H1 (cell line): ENCODE data around the gene CCNL2. TPM values are rescaled to one million over a fixed set of nuclear protein-coding genes. Genes with fewer than 3 reads are reported as not detected.
A peak's percentile ranks its signal among the peaks of the same experiment; 100 is the strongest.

ENCODE experiments used
- CTCF ChIA-PET: fragments of 300-600 bp; sonication (Branson Sonifier 250); formaldehyde crosslinking; loops from one replicate; lab custom pipeline; 2021; ENCODE audit not compliant: partially characterized antibody; lab: Charles Lee
- POLR2A ChIA-PET: fragments of 300-600 bp; sonication (Branson Sonifier 250); formaldehyde crosslinking; loops from one replicate; lab custom pipeline; 2021; ENCODE audit warnings: inconsistent platforms; ENCODE audit not compliant: partially characterized antibody; lab: Charles Lee
- DNase-seq, 2 experiments: peaks; one replicate each; pipeline versions ENCODE4 v3.0.0 to v3.0.0-alpha.2; 2010 to 2022; ENCODE audit warnings: low spot score in 2 of 2, low read depth in 1 of 2, mixed read lengths in 1 of 2
- FAIRE-seq: peaks from 2 replicates; lab custom pipeline; 2011; peaks lifted over from hg19 to GRCh38; lab: Jason Lieb, UNC
- H2AFZ ChIP-seq: 2 replicates; pipeline ENCODE4 v1.8.1; 2012; ENCODE audit warnings: low read length, inconsistent platforms
- H2AK5ac ChIP-seq: 2 replicates; pipeline ENCODE4 v1.6.1; 2013; ENCODE audit warnings: low read depth, low read length
- H2BK120ac ChIP-seq: replicated peaks from 2 replicates; pipeline ENCODE3; 2013; ENCODE audit warnings: low read depth, low read length, inconsistent platforms
- H2BK12ac ChIP-seq: 2 replicates; pipeline ENCODE4 v1.6.1; 2013; ENCODE audit warnings: low read depth, low read length
- H2BK15ac ChIP-seq: 2 replicates; pipeline ENCODE4 v1.6.1; 2013; ENCODE audit warnings: low read length
- H2BK20ac ChIP-seq: 2 replicates; pipeline ENCODE4 v1.6.1; 2013; ENCODE audit warnings: low read length
- H2BK5ac ChIP-seq: 2 replicates; pipeline ENCODE4 v1.6.1; 2013; ENCODE audit warnings: low read depth, low read length
- H3K14ac ChIP-seq: 2 replicates; pipeline ENCODE4 v1.6.1; 2013; ENCODE audit warnings: inconsistent platforms; ENCODE audit not compliant: insufficient read length
- H3K18ac ChIP-seq: 2 replicates; pipeline ENCODE4 v1.6.1; 2013; ENCODE audit warnings: low read length; ENCODE audit errors: extremely low read depth
- H3K23ac ChIP-seq: 2 replicates; pipeline ENCODE4 v1.6.1; 2013; ENCODE audit warnings: inconsistent platforms; ENCODE audit not compliant: insufficient read length
- H3K23me2 ChIP-seq: 2 replicates; pipeline ENCODE4 v1.6.1; 2013; ENCODE audit warnings: low read depth, low read length
- H3K27ac ChIP-seq: 2 replicates; pipeline ENCODE4 v1.6.1; 2011; ENCODE audit warnings: low read depth, low read length, inconsistent platforms
- H3K27me3 ChIP-seq, 4 experiments: replicated peaks in 1 of 4; 1 replicate in 1 of 4; 2 replicates in 3 of 4; pipeline versions ENCODE4 v1.6.1 to v1.8.1; 2011 to 2013; ENCODE audit warnings: low read length in 3 of 4, mild to moderate bottlenecking in 3 of 4, inconsistent platforms in 2 of 4, mixed read lengths in 2 of 4, moderate library complexity in 1 of 4; ENCODE audit not compliant: control insufficient read depth in 3 of 4, insufficient read depth in 3 of 4; ENCODE audit errors: extremely low read depth in 1 of 4
- H3K36me3 ChIP-seq, 4 experiments: 2 replicates each; pipeline versions ENCODE4 v1.6.1 to v1.8.1; 2011 to 2013; ENCODE audit warnings: mild to moderate bottlenecking in 4 of 4, low read length in 3 of 4, moderate library complexity in 2 of 4, control low read depth in 1 of 4, inconsistent platforms in 1 of 4; ENCODE audit not compliant: insufficient read depth in 4 of 4, control insufficient read depth in 2 of 4
- H3K4ac ChIP-seq: replicated peaks from 2 replicates; pipeline ENCODE3; 2013; ENCODE audit warnings: low read length, low read depth, mixed read lengths, inconsistent platforms; ENCODE audit not compliant: insufficient read length
- H3K4me1 ChIP-seq, 4 experiments: replicated peaks in 1 of 4; 1 replicate in 1 of 4; 2 replicates in 3 of 4; pipeline versions ENCODE4 v1.6.1 to v1.8.1; 2011 to 2013; ENCODE audit warnings: low read length in 3 of 4, inconsistent platforms in 2 of 4, mixed read lengths in 1 of 4; ENCODE audit not compliant: insufficient read depth in 4 of 4, control insufficient read depth in 3 of 4
- H3K4me2 ChIP-seq, 2 experiments: 2 replicates each; pipeline versions ENCODE4 v1.6.1 to v1.8.1; 2011 to 2013; ENCODE audit warnings: low read depth in 2 of 2, low read length in 2 of 2, control low read depth in 1 of 2, inconsistent platforms in 1 of 2, mild to moderate bottlenecking in 1 of 2; ENCODE audit not compliant: insufficient read depth in 1 of 2
- H3K4me3 ChIP-seq, 4 experiments: fragments of 200-600, 300-600 bp in 1 of 4; sonication (generic), shearing (Covaris generic), sonication (Bioruptor Twin) in 1 of 4; 2 replicates each; pipeline versions ENCODE4 v1.5.1 to v1.8.1; 2011 to 2016; ENCODE audit warnings: low read length in 4 of 4, low read depth in 3 of 4, control low read depth in 2 of 4, inconsistent platforms in 2 of 4, mild to moderate bottlenecking in 2 of 4, mixed read lengths in 1 of 4, moderate library complexity in 1 of 4; ENCODE audit not compliant: insufficient read depth in 2 of 4; ENCODE audit errors: extremely low read depth in 1 of 4
- H3K56ac ChIP-seq: replicated peaks from 2 replicates; pipeline ENCODE3; 2013; ENCODE audit warnings: low read depth, mild to moderate bottlenecking, mixed read lengths, low read length, inconsistent platforms; ENCODE audit not compliant: insufficient read length
- H3K79me1 ChIP-seq: 2 replicates; pipeline ENCODE4 v1.6.1; 2013; ENCODE audit warnings: low read depth, low read length, control low read depth
- H3K79me2 ChIP-seq, 2 experiments: 2 replicates each; pipeline versions ENCODE4 v1.6.1 to v1.8.1; 2012 to 2013; ENCODE audit warnings: low read length in 2 of 2, mild to moderate bottlenecking in 2 of 2, inconsistent platforms in 1 of 2; ENCODE audit not compliant: insufficient read depth in 2 of 2, control insufficient read depth in 1 of 2
- H3K9ac ChIP-seq, 4 experiments: replicated peaks in 1 of 4; 1 replicate in 1 of 4; 2 replicates in 3 of 4; pipeline versions ENCODE4 v1.6.1 to v1.8.1; 2011 to 2013; ENCODE audit warnings: low read depth in 3 of 4, low read length in 3 of 4, control low read depth in 2 of 4, mild to moderate bottlenecking in 2 of 4, moderate library complexity in 2 of 4, inconsistent platforms in 1 of 4; ENCODE audit errors: extremely low read depth in 1 of 4
- H3K9me3 ChIP-seq, 2 experiments: 2 replicates each; pipeline versions ENCODE4 v1.6.1 to v1.8.1; 2012 to 2013; ENCODE audit warnings: mild to moderate bottlenecking in 2 of 2, moderate library complexity in 2 of 2, control low read depth in 1 of 2, inconsistent platforms in 1 of 2, low read depth in 1 of 2, low read length in 1 of 2, mixed read lengths in 1 of 2; ENCODE audit not compliant: insufficient read depth in 2 of 2
- H4K20me1 ChIP-seq, 2 experiments: replicated peaks in 1 of 2; 2 replicates each; pipeline versions ENCODE3 to v1.8.1; 2011 to 2013; ENCODE audit warnings: inconsistent platforms in 2 of 2, low read length in 2 of 2, mild to moderate bottlenecking in 1 of 2; ENCODE audit not compliant: insufficient read depth in 2 of 2, control insufficient read depth in 1 of 2
- H4K5ac ChIP-seq: 2 replicates; pipeline ENCODE4 v1.6.1; 2013; ENCODE audit warnings: low read length, low read depth, mixed read lengths, inconsistent platforms; ENCODE audit not compliant: insufficient read length
- H4K8ac ChIP-seq: 2 replicates; pipeline ENCODE4 v1.8.0; 2013; ENCODE audit warnings: mild to moderate bottlenecking, moderate library complexity, low read length, inconsistent platforms; ENCODE audit not compliant: insufficient read depth; ENCODE audit errors: extremely low read depth
- H4K91ac ChIP-seq: replicated peaks from 2 replicates; pipeline ENCODE3; 2013; ENCODE audit warnings: low read length, mixed read lengths, inconsistent platforms; ENCODE audit not compliant: insufficient read length
- ASH2L ChIP-seq: fragments of 200-600, 300-600 bp; sonication (generic); IDR thresholded peaks from one replicate; pipeline ENCODE4 v1.7.1; 2017; ENCODE audit warnings: low read length
- CHD2 ChIP-seq: IDR thresholded peaks from 2 replicates; pipeline ENCODE4 v1.6.1; 2012; ENCODE audit warnings: low read length, improper control_type of control experiment
- KDM1A ChIP-seq: fragments of 200-600, 300-600 bp; sonication (generic); IDR thresholded peaks from 2 replicates; pipeline ENCODE4 v1.7.1; 2016; ENCODE audit warnings: mild to moderate bottlenecking, low read length, borderline replicate concordance
- SAP30 ChIP-seq: fragments of 300-600 bp; sonication (generic); IDR thresholded peaks from 2 replicates; pipeline ENCODE4 v1.7.1; 2012; ENCODE audit warnings: low read length, moderate library complexity, mild to moderate bottlenecking, inconsistent platforms; ENCODE audit not compliant: insufficient read depth, insufficient replicate concordance
- SUZ12 ChIP-seq: fragments of 200-600 bp; sonication (generic); IDR thresholded peaks from 2 replicates; pipeline ENCODE4 v1.6.1; 2012; ENCODE audit warnings: mild to moderate bottlenecking, inconsistent platforms, low read length, moderate library complexity, mixed read lengths
- USF2 ChIP-seq: IDR thresholded peaks from 2 replicates; pipeline ENCODE4 v1.6.1; 2011; ENCODE audit warnings: low read length, improper control_type of control experiment
- ZNF274 ChIP-seq: IDR thresholded peaks from 2 replicates; pipeline ENCODE4 v1.7.0; 2012; ENCODE audit warnings: low read length, borderline replicate concordance; ENCODE audit errors: extremely low read depth
- WGBS, 2 experiments: shearing (Covaris generic) in 1 of 2; methylation state at CpG; one replicate each; pipeline versions ENCODE4 v1.1.6 to v1.1.7; 2013 to 2015; ENCODE audit warnings: low lambda C conversion rate in 2 of 2, mixed read lengths in 2 of 2, inconsistent platforms in 1 of 2, low coverage in 1 of 2, missing lambda C conversion rate in 1 of 2; ENCODE audit not compliant: insufficient replicate concordance in 2 of 2, insufficient coverage in 1 of 2, insufficient read length in 1 of 2; ENCODE audit errors: extremely low coverage in 1 of 2, missing lambda C conversion rate in 1 of 2; 5-methylcytosine and 5-hydroxymethylcytosine counted together
- polyA plus RNA-seq, 7 experiments: library from polyadenylated mRNA; depleted of rRNA in 3 of 7; stranded (reverse) in 5 of 7; unstranded in 2 of 7; fragments of >200 nt in 5 of 7; fragments of 200-250 nt in 2 of 7; gene quantifications; 1 replicate in 5 of 7; 2 replicates in 1 of 7; 4 replicates in 1 of 7; pipeline versions ENCODE4 v1.2.1 to v1.2.3, GENCODE V29; 2011 to 2013; ENCODE audit warnings: missing spikeins in 2 of 7, mixed read lengths in 2 of 7
- total RNA-seq: library from RNA; stranded (reverse); fragmentation: NEBNext Ultra II Directional; extraction: Animal tissue kit (Norgen Biotek cat#: 25700); gene quantifications from 2 replicates; pipeline ENCODE4 v1.2.1, GENCODE V29; 2021
- TF ChIP-seq, protein P1 (sequence below): IDR thresholded peaks from 2 replicates; pipeline ENCODE4 v1.6.1; 2012; ENCODE audit warnings: inconsistent platforms

CCNL2 gene
- total and polyA plus RNA-seq, 2 of the 8 experiments (the other 6 are each of a cell fraction or from before 2014, with no cell fraction given), result 79.8 to 120 TPM

- peaks cover 0 to 20% (median 13%) of the 10 kb centered on the region in 4 experiments; a peak in 6 of 7 replicates for H3K4me1 ChIP-seq
- POLR2A ChIA-PET, result interaction anchor here (0.9 to 33.4 kb wide), 13 partner anchors 5 to 174 kb away, joined by 3 to 719 read pairs (median 5); partner anchors contain the start of genes ANKRD65, AURKAIP1, CCNL2 and MRPL20
- no peaks in the 10 kb centered on the region for H3K27me3 ChIP-seq
- H3K4ac ChIP-seq, result no peak overlapping the region
- H2BK12ac ChIP-seq, result no peak overlapping the region
- H3K14ac ChIP-seq, result no peak overlapping the region
- FAIRE-seq (no peak), DNase-seq (no peak)
- H2AFZ ChIP-seq, result no peak overlapping the region
- H3K27ac ChIP-seq, result no peak overlapping the region; the same call in 1 of the 2 replicates
- CTCF ChIA-PET, result interaction anchor here (0.5 to 3.6 kb wide), 19 partner anchors 8 to 136 kb away, joined by 3 to 32 read pairs (median 10); partner anchors contain the start of genes AURKAIP1 and DVL1
- peak overlapping the region; percentile 93 to 95 (median 94); a peak in 7 of 8 replicates for H3K4me3 ChIP-seq
- H3K23ac ChIP-seq, result no peak overlapping the region
- H3K79me2 ChIP-seq, result peaks cover 6 to 47% of the 10 kb centered on the region in 2 experiments; a peak in 3 of 4 replicates
- peaks cover 18% of the 10 kb centered on the region for H3K79me1 ChIP-seq
- no peak overlapping the region for H4K8ac ChIP-seq
- H4K20me1 ChIP-seq, result peaks cover 11 to 26% of the 10 kb centered on the region in 2 experiments
- no peak overlapping the region for H3K18ac ChIP-seq
- peak overlapping the region in 2 of 4 experiments; percentile 90 to 91; a peak in 3 of 7 replicates for H3K9ac ChIP-seq
- H4K5ac ChIP-seq, result no peak overlapping the region
- peak overlapping the region; percentile 91 to 100 for H3K4me2 ChIP-seq
- no peak overlapping the region for H3K56ac ChIP-seq
- no peak overlapping the region for H2BK15ac ChIP-seq
- peaks cover 29 to 62% (median 43%) of the 10 kb centered on the region in 4 experiments for H3K36me3 ChIP-seq
- 95% methylated on average over 22 of the region's 22 CpGs; no CpG with 5 or more reads in 1 of the 2 experiments for WGBS, 2 experiments
- H2BK120ac ChIP-seq, result no peak overlapping the region
- no peaks in the 10 kb centered on the region for H3K9me3 ChIP-seq
- H3K23me2 ChIP-seq, result peaks cover 17% of the 10 kb centered on the region
- no peak overlapping the region for H2AK5ac ChIP-seq
- no peak overlapping the region; the same call in 1 of the 2 replicates for H2BK5ac ChIP-seq
- no peak overlapping the region for H2BK20ac ChIP-seq
- H4K91ac ChIP-seq, result no peak overlapping the region
- TF ChIP-seq ZNF274 (no peak), USF2 (no peak), KDM1A (no peak), ASH2L (no peak), SUZ12 (no peak), SAP30 (no peak), CHD2 (no peak)
- TF ChIP-seq, protein P1, sequence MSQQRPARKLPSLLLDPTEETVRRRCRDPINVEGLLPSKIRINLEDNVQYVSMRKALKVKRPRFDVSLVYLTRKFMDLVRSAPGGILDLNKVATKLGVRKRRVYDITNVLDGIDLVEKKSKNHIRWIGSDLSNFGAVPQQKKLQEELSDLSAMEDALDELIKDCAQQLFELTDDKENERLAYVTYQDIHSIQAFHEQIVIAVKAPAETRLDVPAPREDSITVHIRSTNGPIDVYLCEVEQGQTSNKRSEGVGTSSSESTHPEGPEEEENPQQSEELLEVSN, result no peak
These were observed 1.7 kb upstream of the CCNL2 start for GRCh38 chr1:1400576-1401456.
